Uterus (tissue), 2 donors: Measurements from ENCODE around the gene TCF4.

Source experiments
- POLR2A ChIP-seq, 2 donors: fragments of 450-650 bp; IDR thresholded peaks; one replicate each; pipeline ENCODE4 v1.6.1; 2016; ENCODE audit warnings: antibody characterized with exemption in 2 of 2, mild to moderate bottlenecking in 1 of 2, moderate library complexity in 1 of 2
- TF ChIP-seq, protein P1 (sequence below), 4 experiments: fragments of 200-600 bp in 2 of 4; fragments of 450-650 bp in 2 of 4; sonication (generic) in 2 of 4; IDR thresholded peaks; one replicate each; pipeline ENCODE4 v1.5.1; 2016 to 2019; ENCODE audit warnings: antibody characterized with exemption in 4 of 4, mild to moderate bottlenecking in 2 of 4, moderate library complexity in 1 of 4

DNA sequence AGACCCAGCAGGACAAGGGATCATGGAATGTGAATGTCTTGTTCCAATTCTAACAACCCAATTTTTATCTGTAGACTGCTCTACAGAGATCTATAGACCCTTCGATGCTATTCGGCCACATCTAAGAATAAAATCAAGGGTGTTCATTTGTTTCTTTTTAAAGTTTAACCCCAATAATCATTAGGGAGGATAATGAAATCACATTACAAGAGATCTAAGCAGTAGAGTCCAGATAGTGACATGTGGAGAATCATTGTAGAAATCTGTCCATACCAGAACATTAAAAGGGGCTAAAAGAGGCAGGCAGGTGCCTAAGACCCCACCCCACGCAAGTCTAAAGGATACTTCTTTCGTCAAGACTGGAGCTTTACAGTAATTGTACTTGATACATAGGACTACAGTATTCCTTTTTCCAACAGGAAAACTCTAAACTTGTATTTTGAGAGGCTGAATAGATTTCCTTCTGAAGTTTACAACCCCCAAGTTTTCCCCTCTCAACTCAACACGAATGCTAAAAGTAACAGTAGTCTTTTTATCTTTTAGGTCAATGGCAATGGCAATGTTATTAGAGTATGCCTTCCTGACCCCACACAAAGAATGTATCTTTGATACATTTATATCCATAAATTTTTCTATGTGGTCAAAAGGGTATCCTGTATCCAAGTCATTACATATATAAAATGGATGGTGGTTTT, 183.7 kb downstream of the TCF4 start:
- TF ChIP-seq, protein P1, sequence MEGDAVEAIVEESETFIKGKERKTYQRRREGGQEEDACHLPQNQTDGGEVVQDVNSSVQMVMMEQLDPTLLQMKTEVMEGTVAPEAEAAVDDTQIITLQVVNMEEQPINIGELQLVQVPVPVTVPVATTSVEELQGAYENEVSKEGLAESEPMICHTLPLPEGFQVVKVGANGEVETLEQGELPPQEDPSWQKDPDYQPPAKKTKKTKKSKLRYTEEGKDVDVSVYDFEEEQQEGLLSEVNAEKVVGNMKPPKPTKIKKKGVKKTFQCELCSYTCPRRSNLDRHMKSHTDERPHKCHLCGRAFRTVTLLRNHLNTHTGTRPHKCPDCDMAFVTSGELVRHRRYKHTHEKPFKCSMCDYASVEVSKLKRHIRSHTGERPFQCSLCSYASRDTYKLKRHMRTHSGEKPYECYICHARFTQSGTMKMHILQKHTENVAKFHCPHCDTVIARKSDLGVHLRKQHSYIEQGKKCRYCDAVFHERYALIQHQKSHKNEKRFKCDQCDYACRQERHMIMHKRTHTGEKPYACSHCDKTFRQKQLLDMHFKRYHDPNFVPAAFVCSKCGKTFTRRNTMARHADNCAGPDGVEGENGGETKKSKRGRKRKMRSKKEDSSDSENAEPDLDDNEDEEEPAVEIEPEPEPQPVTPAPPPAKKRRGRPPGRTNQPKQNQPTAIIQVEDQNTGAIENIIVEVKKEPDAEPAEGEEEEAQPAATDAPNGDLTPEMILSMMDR (IDR thresholded peaks at IDR 0.05), result no peak
- no peak for TF ChIP-seq POLR2A (IDR thresholded peaks at IDR 0.05)
